Measurements from ENCODE around the gene ULBP1.
"Not testable (repeated sequence)": the region's sequence is repeated elsewhere in the genome, so short reads cannot be mapped to it uniquely, and the experiment has no call there.

Gene ULBP1

GRCh38 chr6:149978610-149979009 lies 14.9 kb downstream of the ULBP1 start:
- DNase-seq = no peak

GRCh38 chr6:149979293-149979692 lies 15.6 kb downstream of the ULBP1 start:
- DNase-seq = no peak

- no peak for DNase-seq
These were observed 19.4 kb downstream of the ULBP1 start for GRCh38 chr6:149983145-149983544.

DNA sequence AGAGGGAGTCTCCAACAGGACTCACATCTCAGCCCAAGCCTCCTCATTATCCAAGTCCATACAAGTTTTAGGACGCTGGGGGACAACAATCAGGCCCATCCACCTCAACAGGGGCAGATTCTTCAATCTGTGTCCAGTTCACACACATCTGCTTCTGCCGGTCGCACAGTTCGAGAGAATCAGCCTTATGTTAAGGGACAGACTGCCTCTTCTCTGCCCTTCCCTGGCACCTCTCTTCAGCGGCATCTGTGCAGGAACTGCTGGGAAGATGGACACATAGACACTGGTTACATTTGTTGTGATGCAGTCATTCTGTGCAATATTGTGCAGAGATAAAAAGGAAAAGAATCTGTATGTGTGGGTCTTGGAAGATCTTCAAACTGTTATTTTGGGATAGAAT lies 21.0 kb downstream of the ULBP1 start:
- no peak for DNase-seq

- no peak for DNase-seq
These were observed 21.8 kb downstream of the ULBP1 start for GRCh38 chr6:149985481-149985937.

- no peak for DNase-seq
These were observed 23.9 kb downstream of the ULBP1 start for GRCh38 chr6:149987602-149988107.

GRCh38 chr6:149988550-149989346 lies 25.0 kb downstream of the ULBP1 start:
- DNase-seq = no peak

DNA sequence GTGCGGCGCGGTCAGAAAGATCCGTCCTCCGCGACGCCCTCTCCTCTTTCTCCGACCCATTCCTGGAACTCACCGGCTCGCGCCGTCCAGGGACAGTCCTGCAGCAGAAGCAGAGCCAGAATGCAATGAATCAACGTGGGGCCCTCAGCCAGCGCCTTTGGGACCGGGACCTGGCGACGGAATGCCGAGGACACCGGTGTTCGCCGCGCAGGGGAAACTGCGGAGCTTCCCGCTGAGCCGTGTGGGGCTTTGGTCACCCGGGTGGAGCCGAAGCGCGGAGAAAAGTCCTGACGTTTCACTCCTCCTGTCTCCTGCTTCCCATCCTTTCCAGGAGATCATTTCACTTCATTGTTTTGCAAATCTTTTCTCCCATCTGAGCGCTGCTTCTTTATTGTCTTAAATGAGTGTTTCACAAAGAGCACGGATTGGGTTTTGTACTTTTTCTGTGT lies 26.5 kb downstream of the ULBP1 start:
- no peak for DNase-seq

- DNase-seq = no peak
These were observed 27.1 kb downstream of the ULBP1 start for GRCh38 chr6:149990661-149991471.

- DNase-seq = not testable (repeated sequence)
These were observed 27.7 kb downstream of the ULBP1 start for GRCh38 chr6:149991472-149991795.

GRCh38 chr6:149991838-149992237 lies 28.1 kb downstream of the ULBP1 start:
- no peak for DNase-seq

GRCh38 chr6:149995235-149995750 lies 31.6 kb downstream of the ULBP1 start:
- DNase-seq = no peak

DNA sequence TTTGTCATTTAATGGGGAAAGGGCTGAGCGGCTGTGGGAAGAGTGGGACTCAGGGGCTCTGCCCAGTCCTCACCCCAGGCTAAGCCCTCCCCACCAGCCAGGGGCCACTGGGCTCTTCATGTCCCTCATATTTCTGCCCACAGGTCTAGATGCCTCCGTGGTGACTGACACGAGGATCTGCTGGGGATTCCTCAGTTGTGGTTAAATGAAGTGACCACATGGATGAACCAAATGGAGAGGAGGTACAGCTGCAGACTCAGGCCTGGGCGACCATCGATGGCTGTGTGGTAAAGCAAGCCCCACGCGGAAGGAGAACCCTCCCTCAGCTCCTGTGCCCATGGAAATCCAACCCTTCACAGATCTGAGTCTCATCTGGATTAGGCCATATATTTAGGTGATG lies 32.2 kb downstream of the ULBP1 start:
- DNase-seq = no peak

GRCh38 chr6:149999636-150000035 lies 35.9 kb downstream of the ULBP1 start:
- no peak for DNase-seq

GRCh38 chr6:150001295-150002008 lies 37.7 kb downstream of the ULBP1 start:
- no peak for DNase-seq

GRCh38 chr6:150002710-150003109 lies 39.0 kb downstream of the ULBP1 start:
- no peak for DNase-seq

DNA sequence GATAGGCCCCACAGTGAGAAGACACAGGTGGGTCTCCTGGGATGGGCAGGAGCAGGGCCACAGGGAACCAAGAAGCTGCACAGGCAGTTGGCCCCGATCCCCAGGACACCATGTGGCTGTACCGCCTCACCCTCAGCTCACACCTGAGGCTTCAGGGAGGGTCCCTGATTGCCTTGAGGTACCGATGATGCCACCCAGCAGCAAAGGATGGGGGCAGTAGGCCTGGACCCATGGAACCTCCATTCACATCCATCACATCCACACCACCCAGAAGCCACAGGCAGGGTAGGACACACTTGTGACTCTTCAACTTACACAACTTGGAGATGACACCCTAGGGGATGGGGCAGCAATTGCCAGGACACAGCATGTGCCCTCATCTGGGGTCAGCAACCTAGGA lies 39.9 kb downstream of the ULBP1 start:
- not testable (repeated sequence) for DNase-seq

DNA sequence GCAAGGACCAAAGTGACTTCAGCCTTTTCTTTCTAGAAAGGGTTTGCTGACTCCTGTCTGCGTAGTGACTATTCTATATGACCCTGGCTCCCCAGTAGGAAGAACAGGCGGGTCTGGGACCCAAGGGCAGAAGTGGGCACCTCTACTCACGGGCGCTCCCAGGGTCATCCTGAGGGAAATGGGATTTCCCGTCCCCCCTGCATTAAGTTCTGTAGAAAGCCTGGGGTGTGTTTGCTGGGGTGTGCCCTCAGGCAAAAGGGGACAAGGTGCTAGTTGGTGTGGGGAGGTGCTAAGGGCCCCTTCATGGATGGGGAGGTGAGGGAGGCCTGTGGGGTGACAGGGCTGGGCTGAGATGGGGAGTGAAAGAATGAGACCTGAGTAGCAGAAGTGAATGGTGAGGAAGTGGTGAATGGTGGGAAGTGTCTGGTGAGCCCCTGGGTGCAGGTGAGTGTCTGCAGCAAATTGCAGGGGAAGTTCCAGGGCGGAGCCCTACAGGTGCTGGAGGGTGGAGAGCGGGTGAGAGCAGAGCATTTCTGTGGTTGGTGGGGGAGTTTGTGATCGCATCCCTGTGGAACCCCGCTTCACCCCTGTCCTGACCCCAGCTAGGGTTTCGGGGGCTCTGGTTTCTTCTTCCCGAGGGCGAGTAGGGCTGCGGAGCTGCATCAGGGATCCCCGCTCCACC lies 40.5 kb downstream of the ULBP1 start:
- DNase-seq = peak; percentile 48

DNA sequence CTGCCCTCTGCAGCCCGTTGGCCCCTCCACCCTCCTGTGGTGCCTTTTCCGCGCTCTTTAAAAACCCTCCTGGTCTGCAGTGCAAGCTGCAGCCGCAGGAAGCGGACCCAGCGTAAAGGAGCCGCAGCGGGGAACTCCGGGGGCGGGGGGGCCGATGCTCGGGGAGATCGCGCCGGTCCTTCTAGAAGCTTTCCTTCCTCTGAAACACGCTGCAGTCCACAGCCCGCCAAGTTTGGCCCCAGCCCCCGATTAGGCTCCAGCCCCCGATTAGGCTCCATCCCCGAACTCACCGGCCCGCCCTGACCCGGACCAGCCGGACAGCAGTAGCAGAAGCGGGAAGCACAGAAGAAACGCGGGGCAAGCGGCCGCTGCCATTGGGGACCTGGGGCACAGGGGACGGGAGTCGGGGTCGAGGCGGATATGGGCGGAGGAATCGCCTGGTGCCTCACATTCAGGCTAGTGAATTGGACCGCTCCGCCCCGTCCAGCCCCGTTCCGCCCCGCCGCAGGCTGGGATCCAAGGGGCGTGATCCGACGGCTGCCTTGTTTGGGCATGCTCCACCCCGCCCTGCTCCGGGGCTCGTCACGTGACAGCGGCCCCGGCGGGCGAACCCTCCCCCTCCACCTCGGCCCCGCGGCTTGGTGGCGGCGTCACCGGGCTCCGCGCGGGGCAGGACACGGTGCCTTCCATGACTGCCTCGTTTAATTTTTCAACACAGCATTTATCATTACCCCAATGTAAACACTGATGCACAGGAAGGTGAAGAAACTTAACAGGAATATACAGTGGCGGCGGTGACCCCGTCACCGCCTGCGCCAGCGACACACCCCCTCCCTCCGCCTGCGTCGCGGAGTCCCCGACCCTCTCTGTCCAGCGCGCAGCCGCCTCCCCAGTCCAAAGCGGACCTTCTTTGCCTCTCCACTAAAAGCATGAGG lies 41.3 kb downstream of the ULBP1 start:
- peak; percentile 82 for DNase-seq

DNA sequence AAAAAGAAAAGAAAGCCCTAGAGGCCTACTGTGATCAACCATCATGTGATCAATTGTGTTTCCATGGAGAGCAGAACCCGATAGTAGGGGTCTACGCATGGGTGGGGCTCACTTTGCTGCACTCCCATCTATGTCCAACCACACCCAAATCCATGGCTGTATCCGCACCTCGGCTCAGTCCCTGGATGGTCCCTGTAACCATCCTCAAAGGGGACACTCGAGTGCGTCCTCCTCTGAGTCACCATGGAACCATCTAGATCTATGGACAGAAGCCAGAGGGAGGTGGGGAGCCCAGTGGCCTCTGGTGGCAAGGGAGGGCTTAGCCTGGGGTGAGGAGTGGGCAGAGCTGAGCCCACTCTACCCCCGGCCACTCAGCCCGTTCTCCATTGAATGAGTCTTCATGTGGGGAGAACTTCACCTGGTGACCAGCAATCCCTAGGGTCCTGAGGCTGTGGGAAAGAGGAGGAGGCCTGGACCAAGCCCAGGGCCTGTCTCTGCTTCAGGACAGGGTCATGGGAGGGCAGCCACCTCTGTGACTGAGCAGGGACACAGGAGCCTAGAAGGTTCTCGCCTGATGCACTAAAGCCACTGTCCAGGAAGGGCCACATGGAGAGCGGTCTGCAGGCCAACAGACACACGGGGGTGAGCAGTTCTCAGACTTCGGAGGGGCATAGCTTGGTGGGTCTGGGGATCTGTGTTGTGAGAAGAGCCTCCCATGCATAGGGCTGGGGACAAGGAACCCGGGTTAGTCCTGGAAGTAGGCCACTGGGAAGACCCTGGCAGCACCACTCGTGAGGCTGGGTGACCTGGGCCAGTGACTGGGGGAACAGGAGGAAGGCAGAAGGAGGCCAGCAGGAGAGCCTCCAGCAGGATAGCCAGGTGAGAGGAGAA lies 42.3 kb downstream of the ULBP1 start:
- no peak for DNase-seq
